IMR-90 (cell line): Measurements from ENCODE around the gene SLC35D3. TPM values are rescaled to one million over a fixed set of nuclear protein-coding genes. Genes with fewer than 3 reads are reported as not detected.
A peak's percentile ranks its signal among the peaks of the same experiment; 100 is the strongest.

Experiments used
- ATAC-seq: fragments of 200-7000 bp; cut with Tn5 transposase; 2 replicates; pipeline ENCODE4 v1.9.1; 2020; ENCODE audit warnings: low read depth, mild to moderate bottlenecking, moderate library complexity
- BruUV-seq: library from RNA; stranded (reverse); fragments of 400-500 nt; replicated peaks from 2 replicates; lab custom pipeline; 2021; lab: Mats Ljungman, UMichigan
- CTCF ChIA-PET: fragments of 300-600 bp; formaldehyde crosslinking; extraction: SDS; loops from one replicate; lab custom pipeline; 2021; ENCODE audit warnings: antibody characterized with exemption; lab: Yijun Ruan, JAX
- POLR2A ChIA-PET: fragments of 300-600 bp; sonication (Branson Sonifier 250); formaldehyde crosslinking; loops from one replicate; lab custom pipeline; 2022; ENCODE audit warnings: antibody characterized with exemption; ENCODE audit not compliant: unreplicated experiment; lab: Charles Lee
- DNase-seq: peaks from one replicate; pipeline ENCODE4 v3.0.0; 2013
- H2AFZ ChIP-seq: replicated peaks from 2 replicates; pipeline ENCODE3; 2013; ENCODE audit warnings: low read length, mild to moderate bottlenecking; ENCODE audit not compliant: poor library complexity
- H2AK5ac ChIP-seq: 2 replicates; pipeline ENCODE4 v1.6.1; 2013; ENCODE audit warnings: low read depth, low read length, inconsistent platforms
- H2AK9ac ChIP-seq: replicated peaks from 2 replicates; pipeline ENCODE3; 2013; ENCODE audit warnings: mild to moderate bottlenecking, low read depth, low read length, moderate library complexity; ENCODE audit not compliant: poor library complexity
- H2BK120ac ChIP-seq: 2 replicates; pipeline ENCODE4 v1.6.1; 2013; ENCODE audit warnings: low read depth, low read length, inconsistent platforms
- H2BK15ac ChIP-seq: 3 replicates; pipeline ENCODE4 v1.6.1; 2013; ENCODE audit warnings: low read depth, low read length, inconsistent platforms
- H2BK20ac ChIP-seq: 2 replicates; pipeline ENCODE4 v1.6.1; 2013; ENCODE audit warnings: low read depth, mild to moderate bottlenecking, inconsistent platforms, low read length, moderate library complexity
- H2BK5ac ChIP-seq: 2 replicates; pipeline ENCODE4 v1.6.1; 2013; ENCODE audit warnings: mild to moderate bottlenecking, low read depth, low read length, inconsistent platforms; ENCODE audit not compliant: poor library complexity, severe bottlenecking
- H3K14ac ChIP-seq: replicated peaks from 2 replicates; pipeline ENCODE4 v1.6.1; 2013; ENCODE audit warnings: low read depth, low read length, inconsistent platforms
- H3K18ac ChIP-seq: 2 replicates; pipeline ENCODE4 v1.6.1; 2013; ENCODE audit warnings: low read depth, low read length, control low read depth
- H3K23ac ChIP-seq: 2 replicates; pipeline ENCODE4 v1.6.1; 2013; ENCODE audit warnings: low read depth, low read length, inconsistent platforms
- H3K27ac ChIP-seq: 2 replicates; pipeline ENCODE4 v1.5.1; 2013; ENCODE audit warnings: mild to moderate bottlenecking, control low read depth, low read length; ENCODE audit not compliant: insufficient read depth
- H3K27me3 ChIP-seq: 2 replicates; pipeline ENCODE4 v1.6.1; 2013; ENCODE audit warnings: low read length; ENCODE audit not compliant: control insufficient read depth, insufficient read depth
- H3K36me3 ChIP-seq: 2 replicates; pipeline ENCODE4 v1.6.1; 2013; ENCODE audit warnings: low read length, mixed read lengths; ENCODE audit not compliant: control insufficient read depth, insufficient read depth
- H3K4ac ChIP-seq: 2 replicates; pipeline ENCODE4 v1.6.1; 2013; ENCODE audit warnings: low read depth, low read length, inconsistent platforms
- H3K4me1 ChIP-seq: 2 replicates; pipeline ENCODE4 v1.6.1; 2013; ENCODE audit warnings: low read length, mixed read lengths; ENCODE audit not compliant: control insufficient read depth, insufficient read depth
- H3K4me2 ChIP-seq: 2 replicates; pipeline ENCODE4 v1.6.1; 2013; ENCODE audit warnings: low read depth, mild to moderate bottlenecking, control low read depth, low read length, moderate library complexity
- H3K4me3 ChIP-seq: 2 replicates; pipeline ENCODE4 v1.5.1; 2013; ENCODE audit warnings: low read depth, mild to moderate bottlenecking, control low read depth, low read length, moderate library complexity; ENCODE audit not compliant: insufficient read depth
- H3K56ac ChIP-seq: 2 replicates; pipeline ENCODE4 v1.6.1; 2013; ENCODE audit warnings: low read length, inconsistent platforms; ENCODE audit not compliant: insufficient read depth; ENCODE audit errors: extremely low read depth
- H3K79me1 ChIP-seq, 2 experiments: 2 replicates each; pipeline ENCODE4 v1.6.1; 2013; ENCODE audit warnings: low read length in 2 of 2, inconsistent platforms in 1 of 2, low read depth in 1 of 2
- H3K9ac ChIP-seq: 2 replicates; pipeline ENCODE4 v1.6.1; 2013; ENCODE audit warnings: low read depth, low read length, control low read depth
- H3K9me1 ChIP-seq: 2 replicates; pipeline ENCODE4 v1.6.1; 2013; ENCODE audit warnings: low read length, inconsistent platforms; ENCODE audit not compliant: insufficient read depth
- H3K9me3 ChIP-seq: 2 replicates; pipeline ENCODE4 v1.6.1; 2013; ENCODE audit warnings: low read length; ENCODE audit not compliant: control insufficient read depth, insufficient read depth
- H4K20me1 ChIP-seq: 2 replicates; pipeline ENCODE4 v1.6.1; 2013; ENCODE audit warnings: low read length, inconsistent platforms; ENCODE audit not compliant: insufficient read depth
- H4K5ac ChIP-seq: 2 replicates; pipeline ENCODE4 v1.6.1; 2013; ENCODE audit warnings: mild to moderate bottlenecking, low read depth, low read length, control low read depth
- H4K8ac ChIP-seq, 2 experiments: 2 replicates each; pipeline ENCODE4 v1.6.1; 2013; ENCODE audit warnings: low read depth in 2 of 2, low read length in 2 of 2, control low read depth in 1 of 2, inconsistent platforms in 1 of 2
- H4K91ac ChIP-seq: 2 replicates; pipeline ENCODE4 v1.6.1; 2013; ENCODE audit warnings: low read depth, low read length, inconsistent platforms; ENCODE audit not compliant: insufficient read depth
- BHLHE40 ChIP-seq: fragments of 150-350 bp; IDR thresholded peaks from 2 replicates; pipeline ENCODE4 v1.6.1; 2016; ENCODE audit warnings: mild to moderate bottlenecking, low read depth, low read length
- CHD1 ChIP-seq: IDR thresholded peaks from 2 replicates; pipeline ENCODE4 v1.6.1; 2012; ENCODE audit warnings: low read depth, low read length, improper control_type of control experiment
- FOS ChIP-seq: fragments of 150-350 bp; IDR thresholded peaks from 2 replicates; pipeline ENCODE4 v1.6.1; 2016; ENCODE audit warnings: low read depth, low read length
- MAFK ChIP-seq: IDR thresholded peaks from 2 replicates; pipeline ENCODE4 v1.6.1; 2012; ENCODE audit warnings: low read depth, low read length, improper control_type of control experiment
- MAZ ChIP-seq: IDR thresholded peaks from 2 replicates; pipeline ENCODE4 v1.6.1; 2012; ENCODE audit warnings: low read depth, mild to moderate bottlenecking, low read length, improper control_type of control experiment, moderate library complexity, borderline replicate concordance
- MXI1 ChIP-seq: IDR thresholded peaks from 2 replicates; pipeline ENCODE4 v1.6.1; 2012; ENCODE audit warnings: low read depth, mild to moderate bottlenecking, low read length, moderate library complexity, borderline replicate concordance
- NFE2L2 ChIP-seq: fragments of 150-350 bp; IDR thresholded peaks from 2 replicates; pipeline ENCODE4 v1.6.1; 2016; ENCODE audit warnings: low read depth, mild to moderate bottlenecking, low read length
- POLR2A ChIP-seq: IDR thresholded peaks from 2 replicates; pipeline ENCODE4 v1.6.1; 2012; ENCODE audit warnings: mild to moderate bottlenecking, low read depth, low read length
- RAD21 ChIP-seq: IDR thresholded peaks from 2 replicates; pipeline ENCODE4 v1.6.1; 2012; ENCODE audit warnings: low read length, improper control_type of control experiment
- RFX5 ChIP-seq: IDR thresholded peaks from 2 replicates; pipeline ENCODE4 v1.8.0; 2012; ENCODE audit warnings: low read depth, mild to moderate bottlenecking, low read length, moderate library complexity
- SMC3 ChIP-seq: fragments of 150-350 bp; IDR thresholded peaks from 2 replicates; pipeline ENCODE4 v1.6.1; 2016; ENCODE audit warnings: low read depth, mild to moderate bottlenecking, antibody characterized with exemption, low read length, moderate library complexity
- WGBS, 2 experiments: methylation state at CpG; one replicate each; pipeline versions ENCODE4 v1.1.5 to v1.1.7; 2013; ENCODE audit warnings: missing lambda C conversion rate in 2 of 2; ENCODE audit not compliant: insufficient read length in 1 of 2; ENCODE audit errors: extremely low coverage in 2 of 2; 5-methylcytosine and 5-hydroxymethylcytosine counted together
- dilution Hi-C: fragments of 300-500 bp; cut with HindIII; formaldehyde crosslinking; loops from one replicate; pipeline ENCODE4 v1.14.3; 2018; ENCODE audit warnings: low sequenced_read_pairs; ENCODE audit not compliant: unreplicated experiment
- in situ Hi-C: fragments of 300-500 bp; cut with MboI; formaldehyde crosslinking; loops from 3 replicates; pipeline ENCODE4 v1.14.3; 2019; ENCODE audit warnings: low sequenced_read_pairs, inconsistent platforms, mixed read lengths
- intact Hi-C: fragments of 100-400 bp; cut with micrococcal nuclease; formaldehyde crosslinking; loops from 2 replicates; pipeline ENCODE4 v1.10.0; 2022
- polyA plus RNA-seq, 3 experiments: library from polyadenylated mRNA; depleted of rRNA; stranded (reverse); fragments of >200 nt; gene quantifications; 2 replicates each; pipeline ENCODE4 v1.2.3, GENCODE V29; 2012; ENCODE audit warnings: low replicate concordance in 1 of 3
- total RNA-seq: library from RNA; depleted of rRNA; stranded (reverse); fragments of >200 nt; gene quantifications from 2 replicates; pipeline ENCODE4 v1.2.3, GENCODE V29; 2012
- TF ChIP-seq, protein P1 (sequence below): conservative IDR thresholded peaks from 2 replicates; pipeline ENCODE4 v1.5.1; 2012; ENCODE audit warnings: mild to moderate bottlenecking, low read depth, low read length, improper control_type of control experiment

The SLC35D3 gene
- total and polyA plus RNA-seq, 2 of the 4 experiments (the other 2 are of a cell fraction): not detected

DNA sequence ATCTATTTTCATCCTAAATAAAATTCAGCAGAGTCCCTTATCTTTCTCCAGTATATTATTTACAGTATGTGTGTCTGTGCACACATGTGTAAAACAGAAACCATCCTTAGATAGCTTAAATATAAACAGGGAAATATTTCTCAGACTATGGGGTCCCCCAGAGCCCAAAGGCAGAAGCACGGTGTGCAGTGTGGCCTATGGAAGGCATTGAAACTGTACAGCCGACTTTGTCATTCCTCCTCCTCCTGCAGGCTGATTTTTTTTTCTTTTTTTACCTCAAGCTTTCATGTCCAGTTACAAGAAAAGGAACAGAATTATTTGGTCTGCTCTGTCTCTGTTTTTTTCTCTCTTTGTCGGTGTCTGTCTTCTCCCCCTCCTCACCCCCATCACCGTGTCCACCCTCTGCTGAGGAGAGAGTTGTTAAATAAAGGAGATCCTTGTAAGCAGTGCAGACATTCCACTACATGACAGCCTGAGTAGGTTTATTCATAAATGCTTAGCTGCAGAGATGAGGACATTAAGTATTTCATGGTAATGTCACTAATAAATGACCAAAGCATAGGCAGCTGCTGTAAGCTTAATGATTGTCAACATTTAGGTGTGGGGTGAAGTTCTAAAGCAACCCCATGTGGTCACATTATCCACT, 31.8 kb upstream of the SLC35D3 start:
- Histone ChIP-seq H4K8ac (no peak overlapping the region), H3K27ac (no peak overlapping the region), H3K27me3 (no peaks in the 10 kb centered on the region), H3K4me3 (no peak overlapping the region), H3K18ac (no peak overlapping the region), H3K36me3 (no peaks in the 10 kb centered on the region), H2BK15ac (no peak overlapping the region), H3K4me2 (no peak overlapping the region), H3K9me1 (0 out of 2 replicates have a peak, but pooled peaks cover 4% of the 10 kb centered on the region), H2BK20ac (no peak overlapping the region), H2BK120ac (no peak overlapping the region), H2AK5ac (no peak overlapping the region), H3K4ac (no peak overlapping the region), H2BK5ac (no peak overlapping the region), H3K9me3 (no peaks in the 10 kb centered on the region), H4K5ac (no peak overlapping the region), H3K14ac (no peak overlapping the region), H3K56ac (no peak overlapping the region), H2AK9ac (no peak overlapping the region), H4K91ac (no peak overlapping the region), H3K79me1 (no peaks in the 10 kb centered on the region), H3K4me1 (peaks cover 5% of the 10 kb centered on the region), H3K23ac (no peak overlapping the region), H4K20me1 (no peaks in the 10 kb centered on the region), H3K9ac (no peak overlapping the region), H2AFZ (no peak overlapping the region)
- CTCF ChIA-PET: interaction anchor here (1.2 kb wide), 1 partner anchor 123 kb away, joined by 3 read pairs; no protein-coding TSS in a partner anchor
- WGBS, 2 experiments: no CpG with 5 or more reads among the region's 4 CpGs
- ATAC-seq (peak; percentile 60), DNase-seq (no peak)
- BruUV-seq: no TSS peak
- intact Hi-C loops: no loop called here
- dilution Hi-C loops: no loop called here
- POLR2A ChIA-PET: no interaction called here
- TF ChIP-seq BHLHE40 (no peak), MXI1 (no peak), CHD1 (no peak), POLR2A (no peak), NFE2L2 (no peak), RFX5 (no peak), MAZ (no peak), FOS (no peak), MAFK (no peak), SMC3 (no peak), RAD21 (no peak)
- TF ChIP-seq, protein P1, sequence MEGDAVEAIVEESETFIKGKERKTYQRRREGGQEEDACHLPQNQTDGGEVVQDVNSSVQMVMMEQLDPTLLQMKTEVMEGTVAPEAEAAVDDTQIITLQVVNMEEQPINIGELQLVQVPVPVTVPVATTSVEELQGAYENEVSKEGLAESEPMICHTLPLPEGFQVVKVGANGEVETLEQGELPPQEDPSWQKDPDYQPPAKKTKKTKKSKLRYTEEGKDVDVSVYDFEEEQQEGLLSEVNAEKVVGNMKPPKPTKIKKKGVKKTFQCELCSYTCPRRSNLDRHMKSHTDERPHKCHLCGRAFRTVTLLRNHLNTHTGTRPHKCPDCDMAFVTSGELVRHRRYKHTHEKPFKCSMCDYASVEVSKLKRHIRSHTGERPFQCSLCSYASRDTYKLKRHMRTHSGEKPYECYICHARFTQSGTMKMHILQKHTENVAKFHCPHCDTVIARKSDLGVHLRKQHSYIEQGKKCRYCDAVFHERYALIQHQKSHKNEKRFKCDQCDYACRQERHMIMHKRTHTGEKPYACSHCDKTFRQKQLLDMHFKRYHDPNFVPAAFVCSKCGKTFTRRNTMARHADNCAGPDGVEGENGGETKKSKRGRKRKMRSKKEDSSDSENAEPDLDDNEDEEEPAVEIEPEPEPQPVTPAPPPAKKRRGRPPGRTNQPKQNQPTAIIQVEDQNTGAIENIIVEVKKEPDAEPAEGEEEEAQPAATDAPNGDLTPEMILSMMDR: no peak
- in situ Hi-C loops: no loop called here
